OCI-M1 (cell line): ENCODE data around the gene COX5B.
"Not testable (repeated sequence)": the region's sequence is repeated elsewhere in the genome, so short reads cannot be mapped to it uniquely, and the experiment has no call there.

Experiments
- DNase-seq: peaks from one replicate; lab custom pipeline; 2025; lab: John Stamatoyannopoulos, UW

The COX5B gene

DNA sequence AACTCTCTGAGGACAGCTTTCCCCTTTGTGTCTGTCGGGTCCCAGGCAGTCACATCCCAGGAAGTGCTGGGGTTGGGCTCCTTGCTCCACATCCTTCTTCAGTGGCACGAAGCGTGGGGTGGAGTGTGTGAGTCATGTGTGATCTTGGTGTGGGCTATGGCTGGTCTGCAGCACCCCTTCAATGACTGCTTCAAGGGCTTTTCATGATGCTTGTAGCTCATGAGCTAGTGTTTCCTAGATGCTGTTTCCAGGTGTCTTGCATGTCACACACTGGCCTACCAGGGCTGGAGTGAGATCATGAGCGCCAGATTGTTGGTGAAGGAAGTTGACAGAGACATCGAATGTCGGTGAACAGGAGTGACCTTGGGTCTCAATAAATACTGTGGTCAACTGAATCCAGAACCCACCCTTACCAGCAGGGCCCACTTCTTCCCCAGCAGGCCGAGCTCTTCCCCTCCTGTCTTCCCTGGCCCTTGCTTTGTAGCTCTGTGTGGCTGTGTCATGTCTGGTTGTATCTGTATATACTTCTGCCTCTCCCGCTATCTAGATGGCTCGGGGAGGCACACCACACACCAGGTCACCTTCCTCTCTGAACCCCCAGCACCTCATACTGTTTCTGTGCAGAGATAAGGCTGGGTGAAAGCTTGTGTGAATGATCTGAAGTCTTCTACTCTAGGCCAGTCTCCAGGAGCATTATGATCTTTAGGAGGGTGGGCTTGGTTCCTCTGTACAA is 27.5 kb downstream of the COX5B start:
- DNase-seq: peak; percentile 30

DNA sequence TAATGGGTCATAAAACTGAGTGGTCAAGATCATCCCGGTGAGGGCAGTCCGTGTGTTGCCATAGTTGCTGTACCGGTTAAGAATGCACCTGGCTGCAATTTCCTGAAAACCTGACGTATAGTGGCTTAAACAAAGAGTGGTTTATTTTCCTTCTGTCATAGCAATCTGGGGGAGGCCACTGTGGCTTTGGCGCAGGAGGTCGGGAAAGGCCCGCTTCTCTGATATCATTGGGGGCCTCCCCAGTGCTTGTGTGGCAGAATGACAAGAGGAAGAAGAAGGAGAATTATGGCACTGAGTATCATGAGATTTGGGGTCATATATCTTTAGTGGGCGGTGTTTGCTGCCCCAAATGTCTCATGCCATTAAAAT is 28.0 kb downstream of the COX5B start:
- DNase-seq: peak; percentile 30

DNA sequence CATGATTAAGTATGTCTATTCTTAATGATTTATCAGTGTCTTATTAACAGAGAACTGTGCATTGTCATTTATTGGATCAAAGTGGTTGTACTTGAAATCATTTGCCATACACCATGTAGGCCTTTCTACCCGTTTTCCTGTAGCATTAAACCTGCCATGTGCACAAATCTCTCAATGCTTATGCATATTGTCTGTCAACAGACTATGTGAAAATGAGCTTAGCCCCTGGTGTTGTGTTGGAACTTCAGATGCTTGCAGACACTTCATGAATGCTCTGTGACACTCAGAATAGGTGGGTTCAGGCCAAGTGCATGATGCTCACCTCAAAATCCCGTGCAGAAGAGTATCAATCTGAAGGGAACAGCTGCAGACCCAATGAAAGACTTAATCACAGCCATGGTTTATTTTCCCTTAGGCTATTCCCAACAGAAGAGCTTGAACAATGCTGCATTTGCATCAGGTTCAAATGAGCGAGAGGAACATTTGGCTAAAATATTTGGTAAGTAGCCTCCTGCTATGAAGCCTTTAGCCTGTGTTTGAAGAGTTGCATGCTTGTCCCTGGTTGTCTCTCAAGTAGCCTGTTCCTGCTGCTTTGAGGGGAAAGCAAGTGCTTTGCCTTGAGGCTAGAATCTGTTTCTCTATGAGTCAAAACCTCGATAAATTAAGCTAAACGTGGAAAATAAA is 29.7 kb downstream of the COX5B start:
- DNase-seq: no peak

DNA sequence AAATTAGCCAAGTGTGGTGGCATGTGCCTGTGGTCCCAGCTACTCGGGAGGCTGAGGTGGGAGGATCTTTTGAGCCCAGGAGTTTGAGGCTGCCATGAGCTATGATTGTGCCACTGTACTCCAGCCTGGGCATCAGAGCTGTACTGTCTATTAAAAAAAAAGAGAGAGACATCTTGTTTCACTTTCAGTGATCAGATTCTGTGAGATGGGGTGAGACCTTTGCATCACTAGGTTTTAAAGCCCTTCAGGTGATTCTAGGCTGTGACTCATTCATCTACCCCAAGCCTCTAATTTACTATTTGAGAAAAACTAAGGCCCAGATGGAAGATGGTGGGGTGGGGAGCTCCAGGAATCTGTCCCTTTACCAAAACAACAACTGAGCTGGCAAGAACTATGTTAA is 30.8 kb downstream of the COX5B start:
- DNase-seq: no peak

DNA sequence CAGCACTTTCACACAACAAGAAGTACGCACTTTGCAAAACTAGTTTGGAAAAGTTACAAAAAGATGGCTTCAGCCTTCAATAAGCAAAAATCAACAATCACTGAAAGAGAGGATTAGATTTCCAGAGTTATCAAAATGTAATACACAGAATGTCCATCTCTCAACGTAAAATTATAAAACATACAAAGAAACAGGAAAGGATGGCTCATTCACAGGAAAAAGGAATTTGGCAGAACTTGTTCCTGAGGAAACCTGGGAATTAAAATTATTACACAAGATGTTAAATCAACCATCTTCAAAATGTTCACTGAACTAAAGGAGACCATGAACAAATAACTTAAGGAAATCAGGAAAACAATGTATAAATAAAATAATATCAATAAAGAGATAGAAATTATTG is 31.6 kb downstream of the COX5B start:
- DNase-seq: no peak

DNA sequence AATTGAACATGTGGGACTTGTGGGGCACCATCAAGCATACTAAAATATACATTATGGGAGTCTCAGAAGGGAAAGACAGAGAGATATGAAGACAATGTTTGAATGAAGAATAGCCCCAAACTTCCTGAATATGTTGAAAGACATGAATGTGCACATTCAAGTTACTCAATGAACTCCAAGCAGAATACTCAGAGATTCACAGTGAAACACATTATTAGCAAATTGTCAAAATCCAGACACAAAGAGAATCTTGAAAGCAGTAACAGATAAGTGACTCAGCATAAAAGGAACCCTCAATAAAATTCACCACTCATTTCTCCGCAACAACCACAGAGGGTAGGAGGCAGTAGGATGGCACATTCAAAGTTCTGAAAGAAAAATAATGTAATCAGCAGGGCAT is 32.4 kb downstream of the COX5B start:
- DNase-seq: peak; percentile 64

DNA sequence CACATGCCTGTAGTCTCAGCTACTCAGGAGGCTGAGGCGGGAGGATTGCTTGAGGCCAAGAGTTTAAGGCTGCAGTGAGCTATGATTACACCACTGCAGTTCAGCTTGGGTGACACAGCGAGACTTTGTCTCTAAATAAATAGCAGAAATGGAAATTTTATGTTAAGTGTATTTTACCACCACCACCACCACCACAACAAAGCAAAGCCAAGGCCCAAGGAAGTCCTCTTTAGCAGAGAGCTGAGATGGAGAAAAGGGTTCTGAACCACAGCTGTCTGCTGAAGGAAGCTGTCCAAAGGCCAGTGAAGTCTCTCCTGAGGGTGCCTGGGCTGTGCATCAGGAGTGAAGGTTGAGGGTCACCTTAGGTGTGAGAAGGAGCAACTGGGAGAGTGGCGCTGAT is 41.4 kb downstream of the COX5B start:
- DNase-seq: not testable (repeated sequence)

DNA sequence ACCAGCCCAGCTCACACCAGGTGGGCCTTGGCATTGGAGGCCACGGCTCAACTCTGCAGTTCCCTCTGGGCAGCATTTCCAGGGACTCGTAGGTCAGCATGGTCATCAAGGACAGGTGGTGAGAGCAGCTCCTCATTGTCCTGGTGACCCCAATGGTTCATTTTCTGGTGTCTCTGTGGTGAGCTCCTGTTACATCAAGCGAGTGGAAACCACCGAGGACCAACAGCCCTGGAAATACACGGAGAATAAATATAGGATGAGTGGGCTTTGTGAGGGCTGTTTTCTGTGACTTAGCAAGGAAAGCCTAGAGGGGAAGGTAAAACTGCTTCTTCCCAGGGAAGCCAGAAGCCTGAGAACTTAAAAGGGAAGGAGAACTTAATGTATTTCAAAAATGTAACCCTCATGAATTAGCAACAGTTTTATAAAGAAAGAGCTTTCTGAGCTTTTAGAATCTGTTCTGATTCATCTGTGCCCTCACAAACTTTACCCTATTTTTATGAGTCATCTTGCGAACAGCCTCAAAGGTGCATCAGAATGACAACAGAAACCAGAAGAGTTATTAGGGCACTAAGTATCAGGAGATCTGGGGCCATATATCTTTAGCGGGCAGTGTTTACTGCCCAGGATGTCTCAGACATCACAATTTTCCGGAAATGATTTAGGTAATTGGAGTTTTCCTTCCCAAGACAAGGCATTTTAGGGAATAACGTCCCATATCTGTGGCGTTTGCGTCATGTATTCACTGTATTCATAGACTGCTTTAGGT is 42.4 kb downstream of the COX5B start:
- DNase-seq: no peak

DNA sequence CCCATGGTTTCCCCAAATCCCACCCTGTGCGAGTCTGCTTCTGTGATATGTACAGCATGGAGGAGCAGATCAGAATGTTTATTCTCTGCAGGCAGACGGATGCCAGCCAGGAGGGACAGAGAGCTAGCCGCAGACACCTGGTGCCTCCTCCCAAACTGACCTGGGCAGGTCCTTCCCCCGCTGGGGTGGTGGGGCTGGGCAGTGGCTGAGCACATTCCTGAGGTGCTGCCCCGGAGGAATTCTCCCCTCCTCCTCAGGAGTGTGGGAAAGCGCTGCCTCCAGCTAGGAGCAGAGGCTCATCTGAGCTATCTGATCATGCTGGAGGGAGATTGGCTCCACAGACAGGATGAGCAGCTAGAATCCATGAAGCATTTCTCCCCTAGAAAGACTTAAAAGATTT is 45.3 kb downstream of the COX5B start:
- DNase-seq: no peak

DNA sequence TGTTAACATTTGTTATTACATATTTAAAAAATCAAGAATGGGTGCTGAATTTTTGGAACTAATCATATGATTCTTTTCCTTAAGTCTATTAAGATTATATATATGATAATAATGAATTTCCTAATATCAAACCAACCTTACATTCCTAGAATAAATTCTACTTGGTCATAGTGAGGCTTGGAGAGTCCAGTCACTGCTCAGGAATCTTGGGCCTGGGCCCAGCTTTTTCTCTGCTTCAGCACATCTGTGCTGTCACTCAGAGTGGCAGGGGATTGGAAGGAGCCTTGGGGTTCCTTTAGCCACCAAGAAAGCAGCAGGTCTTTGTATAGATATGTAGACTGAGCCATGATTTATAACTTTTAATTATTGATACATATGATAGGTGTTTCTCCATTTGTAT is 47.6 kb downstream of the COX5B start:
- no peak for DNase-seq

DNA sequence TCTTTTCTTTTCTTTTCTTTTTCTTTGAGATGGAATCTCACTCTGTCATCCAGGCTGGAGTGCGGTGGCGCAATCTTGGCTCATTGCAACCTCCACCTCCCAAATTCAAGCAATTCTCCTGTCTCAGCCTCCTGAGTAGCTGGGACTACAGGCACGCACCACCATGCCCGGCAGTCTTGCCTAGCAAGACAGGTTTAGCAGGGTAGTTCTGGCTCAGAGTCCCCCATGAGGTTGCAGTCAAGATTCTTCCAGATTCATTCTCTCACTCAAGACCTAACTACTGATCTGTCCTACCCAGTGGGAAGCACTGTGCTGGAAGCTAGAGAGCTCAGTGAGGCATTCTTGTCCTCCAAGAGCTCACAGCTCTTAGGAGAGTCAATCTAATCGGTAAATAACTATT is 49.9 kb downstream of the COX5B start:
- DNase-seq: no peak

DNA sequence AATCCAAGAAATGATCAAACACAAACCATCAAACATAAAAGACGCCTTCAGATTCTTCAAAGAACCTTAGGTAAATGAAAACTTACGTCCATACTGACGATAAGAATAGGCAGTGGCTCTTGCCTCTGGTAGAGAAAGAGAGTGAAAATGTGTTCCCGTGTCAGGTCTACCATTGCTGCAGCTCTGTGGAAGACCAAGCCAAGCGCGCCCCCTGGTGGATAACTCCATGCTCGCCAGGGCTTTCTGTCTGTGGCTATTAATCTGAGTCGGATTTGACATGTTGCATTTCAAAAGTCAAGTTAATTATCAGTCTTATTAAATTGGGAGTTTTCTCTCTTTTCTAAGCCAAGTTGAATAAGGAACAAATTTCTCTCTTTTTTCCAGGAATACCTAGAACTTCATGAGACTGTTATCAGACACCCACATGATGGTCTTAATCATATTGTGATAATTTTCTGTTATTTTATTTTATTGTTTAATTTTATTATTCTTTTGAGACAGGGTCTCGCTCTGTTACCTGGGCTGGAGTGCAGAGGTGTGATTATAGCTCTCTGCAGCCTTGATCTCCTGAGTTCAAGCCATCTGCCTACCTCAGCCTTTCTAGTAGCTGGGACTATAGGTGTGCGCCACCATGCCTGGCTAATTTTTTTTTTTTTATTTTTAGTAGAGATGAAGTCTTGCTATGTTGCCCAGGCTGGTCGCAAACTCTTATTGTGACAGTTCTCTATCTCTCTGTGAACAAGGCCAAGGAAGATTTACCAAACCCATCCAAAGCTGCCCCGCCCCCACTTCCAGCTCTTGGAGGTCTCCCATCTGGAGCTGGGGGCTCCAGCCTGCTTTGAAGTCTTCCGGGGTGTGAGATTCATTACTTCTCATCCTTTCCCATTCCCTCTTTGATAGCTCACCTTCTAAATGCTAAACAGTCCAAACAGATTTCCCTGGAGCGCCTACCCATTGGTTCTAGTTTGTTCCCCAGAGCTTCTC is 51.7 kb downstream of the COX5B start:
- DNase-seq: peak; percentile 94
